GM04504 (cell line): Measurements from ENCODE around the gene BPNT1.
A peak's percentile ranks its signal among the peaks of the same experiment; 100 is the strongest.
"Not testable (repeated sequence)": the region's sequence is repeated elsewhere in the genome, so short reads cannot be mapped to it uniquely, and the experiment has no call there.

Experiments
- DNase-seq: peaks from one replicate; pipeline ENCODE4 v3.0.0-alpha.2; 2012; ENCODE audit warnings: low read depth

BPNT1 gene

DNA sequence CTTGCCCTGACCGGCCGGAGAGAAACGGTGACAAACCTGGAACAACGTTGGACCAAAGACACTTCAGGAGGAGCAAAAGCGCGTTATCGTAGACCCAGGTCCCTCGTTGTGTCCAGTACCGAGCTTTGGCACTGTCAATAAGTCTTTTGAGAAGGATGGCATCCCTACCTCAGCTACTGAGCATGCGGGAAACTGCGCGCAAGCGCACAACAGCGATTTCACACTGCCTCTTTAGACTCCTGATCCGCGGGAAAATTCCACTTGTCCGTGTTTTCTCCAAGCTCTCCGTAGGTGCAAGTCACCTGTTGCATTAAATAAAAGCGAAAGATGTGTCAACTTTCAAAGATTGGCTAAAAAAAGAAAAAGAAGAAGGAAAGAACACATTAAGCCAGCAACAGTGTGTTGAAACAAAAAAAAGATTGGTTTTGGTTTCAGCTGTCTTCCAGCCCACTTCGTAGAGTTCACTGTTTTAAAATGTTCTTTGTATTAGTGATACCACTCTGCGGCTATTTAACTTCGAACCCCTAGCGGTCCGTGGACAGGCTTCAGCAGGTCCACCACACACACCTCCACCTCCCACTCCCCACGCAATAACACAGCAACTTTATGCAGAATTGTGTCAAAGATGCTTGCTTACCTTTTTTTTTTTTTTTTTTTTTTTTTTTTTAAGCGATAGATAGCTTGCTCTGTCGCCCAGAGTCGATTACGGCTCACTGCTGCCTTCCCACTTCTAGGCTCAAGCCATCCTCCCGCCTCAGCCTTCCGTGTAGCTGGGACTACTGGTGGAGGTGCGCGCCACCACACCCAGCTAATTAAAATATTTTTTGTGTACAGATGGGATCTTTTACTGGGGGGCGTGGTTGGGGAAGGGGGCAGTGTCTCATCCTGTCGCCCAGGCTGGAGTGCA is at the start of gene BPNT1:
TSS of gene BPNT1 (minus strand) at position 139 of the 907 bp plus-strand sequence. CDS start 9,942 bp downstream, outside the sequence.
- DNase-seq = peak; percentile 85

DNA sequence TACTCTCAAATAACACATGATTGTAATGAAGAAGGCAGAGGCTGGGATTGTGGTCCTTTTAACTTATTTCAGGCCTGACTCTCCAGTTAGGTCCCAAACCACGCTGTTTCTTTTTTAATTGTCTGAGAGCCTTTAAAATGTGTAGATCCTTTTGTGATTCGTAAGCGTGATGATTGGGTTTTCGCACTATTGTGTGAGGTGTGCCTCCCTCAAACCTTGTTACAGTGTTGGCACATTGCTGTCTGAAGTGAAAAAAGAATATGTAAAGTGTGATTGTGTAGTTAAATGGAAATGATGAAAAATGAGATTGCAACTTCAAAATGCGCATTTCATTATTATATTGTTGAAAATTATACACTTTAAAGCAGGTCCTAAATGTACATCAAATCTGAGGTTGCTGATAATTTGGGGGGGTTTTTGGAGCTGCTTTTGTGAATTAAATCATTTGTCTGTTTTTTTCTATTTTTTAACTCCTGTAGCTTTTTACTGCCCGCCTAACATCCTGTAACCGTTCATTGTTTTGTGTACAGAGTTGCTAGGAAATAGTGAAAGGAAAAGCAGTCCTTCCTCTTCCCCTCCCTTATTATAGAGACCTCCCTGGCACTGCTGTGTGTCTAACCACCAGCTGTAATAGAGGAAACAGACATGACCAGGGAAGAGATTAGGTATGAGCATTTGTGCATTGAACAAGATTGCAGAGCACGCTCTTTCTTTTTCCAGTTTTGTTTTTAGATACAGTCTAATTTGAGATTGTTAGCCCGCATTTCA is 47.6 kb upstream of the BPNT1 start:
- no peak for DNase-seq

GRCh38 chr1:220135755-220136154 is 46.2 kb upstream of the BPNT1 start:
- DNase-seq = no peak

- no peak for DNase-seq
Measured at GRCh38 chr1:220129479-220130210, 40.1 kb upstream of the BPNT1 start.

DNA sequence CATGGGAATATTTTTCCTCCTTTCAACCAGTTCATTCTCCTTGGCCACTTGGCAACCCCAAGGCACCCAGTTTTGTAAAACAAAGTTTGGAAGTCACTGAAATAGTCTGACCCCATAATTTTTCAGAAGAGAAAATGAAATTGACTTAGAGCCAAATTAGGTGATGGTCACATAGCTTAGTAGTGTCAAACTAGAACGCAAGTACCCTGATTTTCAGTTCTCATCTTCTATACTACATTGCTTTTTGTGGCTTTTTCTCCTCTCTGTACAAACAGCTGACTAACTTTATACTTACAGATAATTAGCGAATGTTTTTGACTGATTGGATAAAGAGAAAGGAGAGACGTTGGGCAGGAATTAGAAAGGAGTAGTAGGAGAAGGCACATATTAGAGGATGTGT is 37.5 kb upstream of the BPNT1 start:
- DNase-seq = no peak

DNA sequence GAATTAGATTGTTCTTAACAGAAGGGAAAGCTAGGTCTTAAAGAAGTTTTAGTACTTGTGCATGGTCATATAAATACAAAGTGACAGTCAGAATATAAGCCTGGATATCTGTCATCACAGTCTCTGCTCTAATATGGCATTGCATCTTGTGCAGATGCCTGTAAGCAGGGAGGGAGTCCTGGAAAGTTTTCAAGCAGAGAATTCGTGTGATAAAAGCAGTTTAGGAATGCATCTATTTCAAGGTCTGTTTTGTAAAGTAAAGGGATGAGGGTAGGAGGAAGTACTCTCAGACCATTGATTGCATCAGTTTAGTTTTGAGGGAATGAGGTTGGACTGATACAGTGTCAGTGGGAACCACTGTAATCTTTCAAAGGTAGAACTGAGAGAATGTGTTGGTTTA is 35.0 kb upstream of the BPNT1 start:
- DNase-seq = peak; percentile 20

GRCh38 chr1:220123889-220124288 is 34.3 kb upstream of the BPNT1 start:
- no peak for DNase-seq

DNA sequence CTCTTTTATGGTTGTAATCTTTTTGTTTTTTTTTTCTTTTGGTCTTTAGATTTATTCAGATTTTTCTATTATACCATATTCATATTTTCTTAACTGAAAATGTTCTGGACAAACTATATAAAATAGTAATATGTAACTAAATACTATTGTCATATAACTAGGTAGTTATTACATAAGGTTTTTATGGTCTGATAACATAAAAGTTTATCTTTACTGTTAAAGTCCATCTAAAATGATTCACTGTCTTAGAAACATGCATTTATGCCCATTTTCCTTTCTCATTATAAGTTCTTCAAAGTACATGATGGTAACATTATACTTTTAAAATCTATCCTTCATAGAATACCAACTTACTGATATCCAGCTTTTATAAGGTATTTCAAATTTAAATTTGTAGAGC is 33.5 kb upstream of the BPNT1 start:
- no peak for DNase-seq

DNA sequence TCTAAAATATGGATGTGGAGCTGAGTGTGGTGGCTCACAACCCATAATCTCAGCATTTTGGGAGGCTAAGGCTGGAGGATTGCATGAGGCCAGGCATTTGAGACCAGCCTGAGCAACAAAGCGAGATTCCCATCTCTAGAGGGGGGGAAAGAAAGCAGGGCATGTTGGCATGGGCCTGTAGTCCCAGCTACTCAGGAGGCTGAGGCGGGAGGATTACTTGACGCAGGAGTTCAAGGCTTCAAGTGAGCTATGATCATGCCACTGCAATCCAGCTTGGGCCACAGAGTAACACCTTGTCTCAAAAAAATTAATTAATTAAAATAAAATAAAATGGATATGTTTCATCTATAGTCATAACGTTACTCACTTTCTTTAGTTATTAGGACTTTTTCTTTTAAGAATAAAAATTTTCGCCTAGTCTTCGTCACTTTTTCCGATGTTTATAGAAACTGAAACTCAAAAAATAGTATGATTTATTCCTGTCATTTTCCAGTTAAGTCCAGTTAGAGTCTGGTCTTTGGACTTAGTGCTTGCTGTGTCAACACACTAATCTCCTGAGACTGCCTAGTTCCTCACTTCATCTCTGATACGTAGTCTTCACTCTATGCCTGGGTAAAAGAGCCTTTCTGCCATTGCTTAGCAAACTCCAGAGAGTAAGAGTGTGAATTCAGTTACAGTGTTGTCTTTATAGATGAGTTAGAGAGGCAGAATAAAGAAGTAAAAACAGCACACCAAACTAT is 32.4 kb upstream of the BPNT1 start:
- DNase-seq = no peak

GRCh38 chr1:220119043-220119512 is 29.5 kb upstream of the BPNT1 start:
- no peak for DNase-seq

- DNase-seq = no peak
Measured at GRCh38 chr1:220113136-220113695, 23.6 kb upstream of the BPNT1 start.

DNA sequence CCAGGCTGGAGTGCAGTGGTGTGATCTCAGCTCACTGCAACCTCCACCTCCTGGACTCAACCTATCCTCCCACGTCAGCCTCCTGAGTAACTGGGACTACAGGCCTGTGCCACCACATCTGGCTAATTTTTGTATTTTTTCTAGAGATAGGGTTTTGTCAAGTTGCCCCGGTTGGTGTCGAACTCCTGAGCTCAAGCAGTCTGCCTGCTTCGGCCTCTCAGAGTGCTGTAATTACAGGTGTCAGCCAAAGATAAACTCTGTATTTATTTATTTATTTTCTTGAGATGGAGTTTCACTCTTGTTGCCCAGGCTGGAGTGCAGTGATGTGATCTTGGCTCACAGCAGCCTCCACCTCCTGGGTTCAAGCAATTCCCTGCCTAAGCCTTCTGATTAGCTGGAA is 23.0 kb upstream of the BPNT1 start:
- DNase-seq = not testable (repeated sequence)

DNA sequence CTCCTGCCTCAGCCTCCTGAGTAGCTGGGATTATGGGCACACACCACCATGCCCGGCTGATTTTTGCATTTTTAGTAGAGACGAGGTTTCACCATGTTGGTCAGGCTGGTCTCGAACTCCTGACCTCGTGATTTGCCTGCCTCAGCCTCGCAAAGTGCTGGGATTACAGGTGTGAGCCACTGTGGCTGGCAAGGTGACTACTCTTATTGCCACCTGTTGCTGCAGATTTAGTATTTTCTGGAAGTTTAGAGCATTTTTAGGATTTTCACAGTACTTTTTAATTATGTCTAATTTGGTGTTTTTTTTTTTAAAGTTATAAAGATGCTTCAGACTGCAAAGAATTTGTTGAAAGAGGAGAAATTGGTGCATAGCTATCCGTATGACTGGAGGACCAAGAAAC is 20.9 kb upstream of the BPNT1 start:
- DNase-seq = not testable (repeated sequence)

DNA sequence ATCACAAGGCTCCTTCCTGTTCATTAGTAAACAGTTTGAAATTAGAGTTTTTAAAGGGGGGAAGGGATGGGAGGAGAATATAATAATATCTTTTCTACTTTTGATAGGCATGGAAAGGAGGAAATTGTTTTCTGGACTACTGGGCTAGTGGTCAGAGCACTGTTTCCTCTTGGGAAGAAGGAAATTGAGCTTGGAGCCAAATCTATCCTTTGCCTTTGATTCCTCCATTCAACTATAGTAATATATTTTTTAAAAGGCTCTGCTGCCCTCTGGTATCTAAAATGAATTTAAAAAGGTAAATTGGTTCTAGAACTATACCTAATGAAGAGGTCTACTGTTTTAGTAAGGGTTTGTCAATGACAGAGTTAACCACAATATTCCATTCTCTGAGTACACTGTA is 10.2 kb upstream of the BPNT1 start:
- DNase-seq = no peak

DNA sequence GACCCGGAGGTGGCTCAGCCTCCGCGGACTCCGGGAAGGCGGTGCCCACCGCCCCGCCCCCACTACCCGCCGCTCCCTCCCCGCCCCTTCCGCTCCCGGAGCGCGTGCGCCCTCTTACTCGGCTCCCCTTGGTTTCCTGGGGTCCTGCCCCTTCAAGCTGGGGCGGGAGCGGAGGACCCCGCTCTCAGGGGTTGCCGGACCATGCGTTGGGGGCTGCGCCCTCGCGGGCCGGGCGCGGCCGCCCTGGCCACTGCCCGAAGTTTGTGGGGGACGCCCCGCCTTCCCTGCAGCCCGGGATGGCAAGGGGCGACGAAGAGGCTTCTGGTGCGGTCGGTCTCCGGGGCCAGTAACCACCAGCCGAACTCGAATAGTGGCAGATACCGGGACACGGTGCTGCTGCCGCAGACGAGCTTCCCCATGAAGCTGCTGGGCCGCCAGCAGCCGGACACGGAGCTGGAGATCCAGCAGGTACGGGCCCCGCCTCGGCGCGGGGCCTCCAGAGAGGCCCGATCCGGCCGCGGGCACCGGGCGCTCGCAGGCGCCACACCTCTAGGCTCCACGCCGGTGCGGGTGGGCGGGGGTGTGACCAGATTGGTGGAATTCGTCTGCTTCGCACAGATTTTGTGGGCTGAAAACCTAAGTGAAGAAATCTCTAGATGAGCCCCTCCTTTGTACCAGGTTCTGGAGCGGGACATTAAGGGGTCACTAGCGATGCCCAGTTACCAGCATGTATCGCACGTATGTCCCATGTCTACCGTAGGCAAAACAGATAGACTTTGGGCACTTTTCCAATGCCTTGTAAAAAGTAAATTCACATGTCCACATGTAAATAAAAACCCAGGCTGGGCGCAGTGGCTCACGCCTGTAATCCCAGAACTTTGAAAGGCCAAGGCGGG is 4.7 kb upstream of the BPNT1 start, which contains the start of gene IARS2:
TSS of gene IARS2 (plus strand) at position 117 of the 896 bp plus-strand sequence. CDS start at position 202, 85 bp downstream.
- DNase-seq = peak; percentile 59

DNA sequence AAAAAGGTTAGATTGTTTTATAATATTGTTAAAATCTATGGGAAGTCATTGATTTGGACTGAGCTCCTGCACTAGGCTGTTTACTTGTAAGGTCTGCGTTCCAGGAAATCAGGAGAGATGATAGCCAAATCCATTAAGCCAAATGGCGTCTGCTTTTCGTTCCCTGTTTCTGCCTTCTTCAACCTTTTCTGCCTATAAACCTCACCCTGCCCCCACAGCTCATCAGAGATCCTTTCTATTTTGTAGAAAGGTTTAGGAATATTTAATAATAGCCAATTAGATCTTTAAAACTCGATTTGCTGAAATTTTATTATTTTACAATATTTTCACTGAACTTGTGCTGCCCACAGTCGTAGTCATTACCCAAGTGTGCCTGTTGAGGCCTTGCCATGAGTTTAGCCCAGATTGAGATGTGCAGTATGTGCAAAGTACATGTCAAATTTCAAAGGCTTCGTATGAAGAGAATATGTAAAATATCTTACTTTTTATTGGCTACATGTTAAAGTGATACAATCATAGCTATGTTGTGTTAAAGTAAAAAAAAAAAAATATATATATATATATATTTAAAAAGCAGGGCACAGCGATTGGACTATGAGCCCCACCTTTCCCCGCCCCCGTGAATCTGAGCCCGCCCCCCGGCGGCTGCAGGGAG is 3.9 kb upstream of the BPNT1 start:
- no peak for DNase-seq

DNA sequence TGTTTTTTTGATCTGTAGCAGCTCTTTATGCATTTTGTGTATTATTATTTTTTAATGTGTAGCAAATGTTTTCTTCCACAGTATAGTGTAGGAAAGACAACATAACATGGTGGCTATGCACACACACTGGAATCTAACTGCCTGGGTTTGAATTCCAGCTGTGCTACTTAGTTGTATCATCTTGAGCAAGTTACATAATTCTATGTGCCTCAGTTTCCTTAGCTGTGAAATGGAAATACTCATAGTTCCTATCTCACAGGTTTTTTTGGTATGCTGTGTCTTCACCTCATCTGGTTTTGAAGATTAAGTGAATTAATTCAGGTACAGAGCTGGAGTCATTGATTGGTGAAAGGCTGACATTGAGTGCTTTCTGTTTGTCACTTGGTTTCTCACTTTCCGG is 3.1 kb upstream of the BPNT1 start:
- no peak for DNase-seq

DNA sequence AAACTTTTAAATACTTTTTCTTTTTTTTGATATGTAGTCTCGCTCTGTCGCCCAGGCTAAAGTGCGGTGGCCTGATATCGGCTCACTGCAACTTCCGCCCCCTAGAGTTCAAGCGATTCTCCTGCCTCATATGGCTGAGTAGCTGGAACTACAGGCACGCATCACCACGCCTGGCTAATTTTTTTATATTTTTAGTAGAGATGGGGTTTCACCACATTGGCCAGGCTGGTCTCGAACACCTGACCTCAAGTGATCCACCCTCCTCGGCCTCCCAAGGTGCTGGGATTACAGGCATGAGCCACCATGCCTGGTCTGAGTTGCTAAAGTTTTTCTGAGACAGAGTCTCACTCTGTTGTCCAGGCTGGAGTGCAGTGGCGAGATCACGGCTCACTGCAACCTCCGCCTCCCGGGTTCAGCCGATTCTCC is 3.3 kb downstream of the BPNT1 start:
- not testable (repeated sequence) for DNase-seq

GRCh38 chr1:220084460-220084859 is 5.1 kb downstream of the BPNT1 start:
- DNase-seq = no peak
